SW 1271 (cell line): ENCODE measurements around the gene ZNF714.
"Not testable (repeated sequence)": the region's sequence is repeated elsewhere in the genome, so short reads cannot be mapped to it uniquely, and the experiment has no call there.

Source experiments
- DNase-seq, 2 experiments: peaks; one replicate each; lab custom pipeline; 2025; lab: John Stamatoyannopoulos, UW

Gene ZNF714

GRCh38 chr19:21130097-21130775 is 48.2 kb downstream of the ZNF714 start:
- no peak for DNase-seq

GRCh38 chr19:21133633-21134032 is 51.6 kb downstream of the ZNF714 start:
- no peak for DNase-seq

GRCh38 chr19:21134934-21135366 is 52.9 kb downstream of the ZNF714 start:
- DNase-seq: no peak

DNA sequence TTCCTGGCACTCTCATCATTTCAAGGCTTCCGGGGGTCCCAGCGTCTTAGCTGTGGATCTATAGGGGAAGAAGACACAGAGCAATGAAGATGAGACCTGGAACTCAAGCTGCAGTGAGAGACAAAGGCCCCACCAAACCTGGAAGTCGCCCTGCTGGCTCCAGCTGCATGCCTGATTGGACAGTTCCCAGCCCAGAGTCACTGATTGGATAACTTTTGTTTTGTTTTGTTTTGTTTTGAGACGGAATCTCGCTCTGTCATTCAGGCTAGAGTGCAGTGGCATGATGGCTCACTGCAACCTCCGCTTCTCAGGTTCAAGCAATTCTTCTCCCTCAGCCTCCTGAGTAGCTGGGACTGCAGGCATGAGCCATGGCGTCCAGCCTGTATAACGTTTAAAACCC is 53.4 kb downstream of the ZNF714 start:
- no peak for DNase-seq

- DNase-seq: no peak
Measured at GRCh38 chr19:21138130-21138529, 56.1 kb downstream of the ZNF714 start.

- not testable (repeated sequence) for DNase-seq
Measured at GRCh38 chr19:21141006-21141405, 59.0 kb downstream of the ZNF714 start.

DNA sequence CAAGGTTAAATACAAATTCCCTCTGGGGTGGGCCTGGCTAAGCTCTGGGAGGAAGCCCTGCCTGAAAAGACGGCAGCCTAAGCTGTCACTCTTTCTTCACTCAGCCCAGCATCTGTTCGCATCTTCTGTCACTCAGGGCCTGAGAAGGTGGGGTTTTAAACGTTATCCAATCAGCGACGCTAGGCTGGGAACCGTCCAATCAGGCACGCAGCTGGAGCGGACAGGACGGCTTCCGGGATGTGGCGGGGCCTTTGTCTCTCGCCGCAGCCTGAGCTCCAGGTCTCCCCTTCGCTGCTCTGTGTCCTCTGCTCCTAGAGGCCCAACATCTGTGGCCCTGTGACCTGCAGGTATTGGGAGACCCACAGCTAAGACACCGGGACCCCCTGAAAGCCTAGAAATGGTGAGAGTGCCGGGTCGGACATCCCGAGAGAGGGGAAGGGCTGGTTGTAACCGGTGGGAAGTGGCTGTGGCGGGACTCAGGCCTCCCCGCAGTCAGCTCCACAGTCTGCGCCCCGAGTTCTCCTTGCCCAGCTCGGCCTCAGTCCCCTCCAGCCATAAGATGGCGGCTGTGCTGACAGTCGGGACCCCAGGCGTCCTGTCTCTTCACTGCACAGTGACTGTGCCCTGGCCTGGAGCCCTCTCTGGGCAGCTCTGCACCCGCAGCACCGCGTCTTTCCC is 59.9 kb downstream of the ZNF714 start, which contains the start of gene ZNF431:
Gene ZNF431 (plus strand): TSS at position 254 of the 678 bp plus-strand sequence. CDS start 144 bp downstream, at position 398.
- peak; percentile 76 to 92 for DNase-seq

GRCh38 chr19:21143428-21143827 is 61.4 kb downstream of the ZNF714 start:
- no peak for DNase-seq

- DNase-seq: no peak
Measured at GRCh38 chr19:21143854-21144253, 61.9 kb downstream of the ZNF714 start.

GRCh38 chr19:21147540-21147939 is 65.5 kb downstream of the ZNF714 start:
- no peak for DNase-seq

DNA sequence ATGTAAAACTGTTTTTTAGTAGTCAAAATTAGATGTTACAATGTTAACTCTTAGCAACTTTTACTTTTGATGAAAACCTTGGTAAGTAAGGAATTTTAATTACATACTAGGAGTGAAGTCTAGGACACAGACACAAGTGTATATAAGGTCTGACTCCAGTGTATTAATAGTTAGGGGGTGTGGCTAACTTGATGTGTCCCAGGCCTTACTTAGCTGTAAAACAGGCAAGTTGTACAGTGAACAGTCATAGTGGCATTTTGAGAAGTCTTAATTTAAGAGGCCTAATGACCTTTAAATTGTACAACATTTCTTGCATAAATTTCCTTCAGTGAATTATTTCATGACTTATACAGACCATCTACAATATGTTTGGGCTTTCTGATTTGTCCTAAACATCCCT is 66.7 kb downstream of the ZNF714 start:
- no peak for DNase-seq

GRCh38 chr19:21149877-21150276 is 67.9 kb downstream of the ZNF714 start:
- DNase-seq: no peak

GRCh38 chr19:21151460-21151859 is 69.5 kb downstream of the ZNF714 start:
- DNase-seq: no peak

GRCh38 chr19:21158523-21159135 is 76.6 kb downstream of the ZNF714 start:
- peak in 1 of 2 experiments; percentile 26 for DNase-seq

DNA sequence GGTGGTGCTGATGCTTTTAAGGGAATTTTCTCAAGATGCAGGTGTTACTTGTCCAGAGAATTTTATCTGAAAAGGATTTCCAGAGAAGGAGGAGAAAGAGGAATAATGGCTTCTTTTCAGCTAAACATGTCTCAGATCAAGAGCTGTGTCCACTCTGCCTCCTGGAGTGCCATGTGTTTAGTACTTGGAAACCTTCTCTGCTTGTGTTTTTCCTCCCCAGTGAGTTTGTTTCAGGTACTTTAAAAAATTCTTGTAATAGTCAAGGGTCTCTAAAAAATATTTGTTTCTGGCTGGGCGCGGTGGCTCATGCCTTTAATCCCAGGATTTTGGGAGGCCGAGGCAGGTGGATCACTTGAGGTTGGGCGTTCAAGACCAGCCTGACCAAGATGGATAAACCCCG is 82.5 kb downstream of the ZNF714 start:
- DNase-seq: no peak

DNA sequence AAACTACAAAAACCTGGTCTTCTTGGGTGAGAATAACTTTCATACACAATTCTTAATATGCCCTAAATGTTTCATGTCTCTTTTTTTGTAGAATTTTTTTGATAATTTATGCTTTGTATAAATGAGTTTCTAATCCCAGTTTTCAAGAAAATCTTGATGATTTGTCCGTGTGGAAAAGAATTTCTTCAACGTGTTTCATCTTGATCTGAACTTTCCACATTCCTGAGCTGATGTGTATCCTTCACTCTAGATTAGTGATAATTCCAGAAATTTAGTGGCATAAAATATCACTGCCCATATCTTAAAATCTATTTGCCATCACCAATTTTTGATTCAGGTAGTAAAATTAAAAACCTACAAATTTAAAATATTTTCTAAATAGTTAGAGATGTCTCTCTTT is 84.4 kb downstream of the ZNF714 start:
- DNase-seq: no peak
